Measurements from ENCODE around the gene HOXC4.
"Not testable (repeated sequence)": the region's sequence is repeated elsewhere in the genome, so short reads cannot be mapped to it uniquely, and the experiment has no call there.

The HOXC4 gene

DNA sequence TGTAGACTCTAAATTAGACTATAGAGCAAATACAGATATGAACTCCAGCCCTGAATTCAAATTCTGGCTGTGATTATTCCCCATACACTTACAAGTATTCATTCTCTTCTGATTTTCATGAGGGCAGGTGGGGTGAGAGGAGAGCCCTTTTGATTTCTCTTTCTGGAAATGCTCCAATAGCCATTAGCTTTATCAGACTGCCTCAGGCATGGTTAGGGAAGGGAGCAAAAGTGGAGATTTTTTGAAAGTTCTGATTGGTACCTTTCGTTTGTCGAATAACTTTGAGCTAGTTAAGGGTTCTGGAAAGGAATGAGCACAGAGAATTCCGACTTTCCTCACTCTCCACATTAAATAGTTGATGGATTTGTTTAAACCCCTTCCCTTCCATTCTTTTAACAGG is 13.0 kb upstream of the HOXC4 start:
- TF ChIP-seq, protein P1, sequence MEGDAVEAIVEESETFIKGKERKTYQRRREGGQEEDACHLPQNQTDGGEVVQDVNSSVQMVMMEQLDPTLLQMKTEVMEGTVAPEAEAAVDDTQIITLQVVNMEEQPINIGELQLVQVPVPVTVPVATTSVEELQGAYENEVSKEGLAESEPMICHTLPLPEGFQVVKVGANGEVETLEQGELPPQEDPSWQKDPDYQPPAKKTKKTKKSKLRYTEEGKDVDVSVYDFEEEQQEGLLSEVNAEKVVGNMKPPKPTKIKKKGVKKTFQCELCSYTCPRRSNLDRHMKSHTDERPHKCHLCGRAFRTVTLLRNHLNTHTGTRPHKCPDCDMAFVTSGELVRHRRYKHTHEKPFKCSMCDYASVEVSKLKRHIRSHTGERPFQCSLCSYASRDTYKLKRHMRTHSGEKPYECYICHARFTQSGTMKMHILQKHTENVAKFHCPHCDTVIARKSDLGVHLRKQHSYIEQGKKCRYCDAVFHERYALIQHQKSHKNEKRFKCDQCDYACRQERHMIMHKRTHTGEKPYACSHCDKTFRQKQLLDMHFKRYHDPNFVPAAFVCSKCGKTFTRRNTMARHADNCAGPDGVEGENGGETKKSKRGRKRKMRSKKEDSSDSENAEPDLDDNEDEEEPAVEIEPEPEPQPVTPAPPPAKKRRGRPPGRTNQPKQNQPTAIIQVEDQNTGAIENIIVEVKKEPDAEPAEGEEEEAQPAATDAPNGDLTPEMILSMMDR (IDR thresholded peaks at IDR 0.05; ENCODE audit: borderline replicate concordance, control extremely low read depth, extremely low read depth, insufficient read depth, missing control alignments): no peak
- in situ Hi-C loops (cut with MboI; ENCODE audit: low sequenced_read_pairs, unreplicated experiment): no loop called here
- DNase-seq (ENCODE audit: low spot score): no peak

GRCh38 chr12:54041097-54041690 is 12.4 kb upstream of the HOXC4 start:
- no peak for DNase-seq (ENCODE audit: low spot score)
- TF ChIP-seq, protein P1 (IDR thresholded peaks at IDR 0.05; ENCODE audit: borderline replicate concordance, control extremely low read depth, extremely low read depth, insufficient read depth, missing control alignments): no peak
- in situ Hi-C loops (cut with MboI; ENCODE audit: low sequenced_read_pairs, unreplicated experiment): no loop called here

DNA sequence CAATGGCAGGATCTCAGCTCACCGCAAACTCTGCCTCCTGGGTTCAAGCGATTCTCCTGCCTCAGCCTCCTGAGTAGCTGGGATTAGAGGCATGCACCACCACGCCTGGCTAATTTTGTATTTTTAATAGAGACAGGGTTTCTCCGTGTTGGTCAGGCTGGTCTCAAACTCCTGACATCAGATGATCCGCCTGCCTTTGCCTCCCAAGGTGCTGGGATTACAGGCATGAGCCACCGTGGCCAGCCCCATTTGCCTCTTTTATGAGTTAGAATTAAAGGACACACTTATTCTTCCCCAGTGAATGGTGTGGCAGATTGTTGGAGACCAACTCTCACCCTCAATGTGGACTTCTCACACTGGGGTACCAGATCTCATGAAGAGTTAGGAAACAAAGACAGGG is 11.6 kb upstream of the HOXC4 start:
- DNase-seq (ENCODE audit: low spot score); in situ Hi-C loops (cut with MboI; ENCODE audit: low sequenced_read_pairs, unreplicated experiment): not testable (repeated sequence)

DNA sequence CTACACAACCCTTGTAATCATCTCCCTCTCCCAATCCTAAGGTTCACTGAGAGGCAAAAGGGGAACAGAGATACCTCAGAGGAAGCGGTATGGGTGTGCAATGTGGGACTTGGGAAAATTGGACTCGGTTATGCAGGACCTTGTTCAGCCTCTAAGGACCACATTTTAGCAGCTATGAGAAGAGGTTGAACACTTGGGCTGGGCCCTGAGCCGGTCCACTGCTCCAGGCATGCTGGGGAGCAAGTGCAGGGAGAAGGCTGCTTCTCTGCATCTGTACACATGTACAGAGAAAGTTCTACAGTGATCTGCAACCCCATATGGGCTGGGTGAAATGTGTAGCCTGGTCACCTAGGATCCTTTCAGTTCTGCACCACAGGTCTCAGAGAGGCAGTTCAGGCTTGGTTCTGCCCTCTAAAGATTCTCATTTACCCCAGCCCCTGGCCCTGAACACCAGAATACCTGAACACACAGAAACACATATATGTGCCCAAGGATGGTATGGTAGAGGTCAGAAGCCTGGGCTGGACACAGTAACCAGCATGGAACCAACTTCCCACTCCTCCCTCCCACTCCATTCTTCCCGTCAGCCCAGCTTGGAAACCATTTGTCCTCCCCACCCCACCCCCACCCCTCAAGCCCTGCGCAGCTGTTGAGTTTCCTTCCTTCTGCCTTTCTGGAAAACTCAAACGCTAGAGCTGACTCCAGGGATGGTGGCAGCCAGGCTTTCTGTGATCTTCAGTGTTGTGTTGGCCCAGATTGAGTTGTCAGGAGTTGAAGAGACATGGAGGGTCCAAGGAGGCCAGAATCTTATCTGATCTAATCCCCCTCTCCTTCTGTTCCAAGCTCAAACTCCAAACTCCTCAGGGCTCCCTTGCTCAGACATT is 10.4 kb upstream of the HOXC4 start:
- no peak for DNase-seq (ENCODE audit: low spot score)
- TF ChIP-seq, protein P1 (IDR thresholded peaks at IDR 0.05; ENCODE audit: borderline replicate concordance, control extremely low read depth, extremely low read depth, insufficient read depth, missing control alignments): no peak
- in situ Hi-C loops (cut with MboI; ENCODE audit: low sequenced_read_pairs, unreplicated experiment): no loop called here

DNA sequence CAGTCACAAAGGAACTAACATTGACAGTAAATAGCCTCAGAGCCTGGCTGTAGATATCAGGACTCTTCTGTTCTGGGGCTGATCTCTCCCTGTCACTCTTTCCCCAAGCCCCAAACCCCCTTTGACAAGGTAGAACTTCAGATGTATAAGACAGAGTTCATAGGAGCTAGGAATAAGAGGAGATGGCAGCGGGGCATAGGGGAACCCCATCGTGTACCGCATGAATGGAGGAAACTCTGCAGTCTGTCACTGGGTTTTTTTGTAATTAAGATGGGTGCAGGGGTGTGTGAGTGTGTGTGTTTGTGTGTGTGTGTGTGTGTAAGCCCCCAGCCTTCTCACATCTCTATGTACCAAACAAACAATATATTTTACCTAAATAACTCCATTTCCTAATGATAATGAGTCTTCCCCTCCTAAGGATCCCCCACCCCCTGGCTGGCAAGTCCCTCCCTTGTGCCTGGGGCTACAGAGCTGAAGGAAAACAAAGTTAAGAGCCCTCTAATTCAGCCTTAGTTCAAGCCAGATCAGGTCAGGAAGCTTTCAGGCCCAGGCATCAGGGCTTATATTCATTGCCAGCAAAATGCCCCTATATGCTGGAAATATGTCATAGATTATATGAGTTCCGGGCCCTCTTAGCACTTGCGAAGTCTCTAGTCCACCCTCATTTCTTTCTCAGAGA is 9.1 kb upstream of the HOXC4 start:
- TF ChIP-seq, protein P1 (IDR thresholded peaks at IDR 0.05; ENCODE audit: borderline replicate concordance, control extremely low read depth, extremely low read depth, insufficient read depth, missing control alignments): no peak
- in situ Hi-C loops (cut with MboI; ENCODE audit: low sequenced_read_pairs, unreplicated experiment): no loop called here
- DNase-seq (ENCODE audit: low spot score): no peak

GRCh38 chr12:54045401-54045800 is 8.2 kb upstream of the HOXC4 start:
- in situ Hi-C loops (cut with MboI; ENCODE audit: low sequenced_read_pairs, unreplicated experiment): no loop called here
- DNase-seq (ENCODE audit: low spot score): no peak
- TF ChIP-seq, protein P1 (IDR thresholded peaks at IDR 0.05; ENCODE audit: borderline replicate concordance, control extremely low read depth, extremely low read depth, insufficient read depth, missing control alignments): no peak

Measured in GM13976 (cell line).